ENCODE data around the gene SLC16A12.
A peak's percentile ranks its signal among the peaks of the same experiment; 100 is the strongest.
"Not testable (repeated sequence)": the region's sequence is repeated elsewhere in the genome, so short reads cannot be mapped to it uniquely, and the experiment has no call there.

The SLC16A12 gene

GRCh38 chr10:89550509-89550908, 15.1 kb upstream of the SLC16A12 start:
- intact Hi-C loops (cut with DNase I), result no loop called here

DNA sequence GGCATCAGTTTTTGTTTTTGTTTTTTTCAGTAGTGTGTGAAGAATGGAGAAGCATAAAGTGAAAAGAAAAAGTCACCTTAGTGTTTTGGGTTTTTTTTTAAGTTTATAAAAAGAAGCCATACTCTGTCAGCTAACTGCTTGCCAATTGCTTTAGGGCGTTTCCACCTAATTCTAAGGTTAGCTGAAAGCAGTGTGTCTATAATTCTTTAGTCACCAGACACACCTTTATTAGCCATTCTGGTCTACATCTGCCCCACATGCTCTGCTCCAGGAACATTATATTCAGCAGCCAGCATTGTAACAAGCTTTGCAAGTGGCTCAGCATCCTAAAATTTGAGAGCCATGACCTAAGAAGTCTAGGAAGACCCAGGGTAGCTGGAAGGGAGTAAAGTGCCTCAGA, 14.1 kb upstream of the SLC16A12 start:
- intact Hi-C loops (cut with DNase I), result no loop called here
- no peak for DNase-seq

More at GRCh38 chr10:89550509-89550908, 15.1 kb upstream of the SLC16A12 start:
- DNase-seq, result no peak

GRCh38 chr10:89548673-89549072, 13.3 kb upstream of the SLC16A12 start:
- intact Hi-C loops (cut with DNase I), result no loop called here
- no peak for DNase-seq

GRCh38 chr10:89547853-89548513, 12.6 kb upstream of the SLC16A12 start:
- intact Hi-C loops (cut with DNase I), result no loop called here
- DNase-seq, result no peak

- intact Hi-C loops (cut with DNase I); DNase-seq: not testable (repeated sequence)
Measured at GRCh38 chr10:89546651-89547050, 11.3 kb upstream of the SLC16A12 start.

DNA sequence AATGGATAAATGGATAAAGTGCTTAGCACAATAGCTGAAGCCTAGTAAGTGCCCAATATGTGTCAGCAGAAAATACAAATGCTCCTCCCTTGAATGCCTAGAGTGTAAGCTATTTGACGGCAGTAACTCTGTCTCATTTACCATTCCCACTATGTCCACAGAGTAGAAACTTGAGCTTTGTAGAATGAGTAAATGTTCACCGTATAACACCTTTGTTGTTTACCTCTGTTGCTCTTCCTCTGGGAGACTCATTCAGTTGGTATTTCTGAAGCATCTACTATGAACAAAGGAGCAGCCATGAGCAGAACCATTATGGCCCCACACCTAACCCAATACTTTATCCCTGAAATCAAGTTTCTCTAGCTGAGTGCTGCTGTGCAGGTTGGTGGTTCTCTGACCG, 8.4 kb upstream of the SLC16A12 start:
- intact Hi-C loops (cut with DNase I), result no loop called here
- DNase-seq, result no peak

DNA sequence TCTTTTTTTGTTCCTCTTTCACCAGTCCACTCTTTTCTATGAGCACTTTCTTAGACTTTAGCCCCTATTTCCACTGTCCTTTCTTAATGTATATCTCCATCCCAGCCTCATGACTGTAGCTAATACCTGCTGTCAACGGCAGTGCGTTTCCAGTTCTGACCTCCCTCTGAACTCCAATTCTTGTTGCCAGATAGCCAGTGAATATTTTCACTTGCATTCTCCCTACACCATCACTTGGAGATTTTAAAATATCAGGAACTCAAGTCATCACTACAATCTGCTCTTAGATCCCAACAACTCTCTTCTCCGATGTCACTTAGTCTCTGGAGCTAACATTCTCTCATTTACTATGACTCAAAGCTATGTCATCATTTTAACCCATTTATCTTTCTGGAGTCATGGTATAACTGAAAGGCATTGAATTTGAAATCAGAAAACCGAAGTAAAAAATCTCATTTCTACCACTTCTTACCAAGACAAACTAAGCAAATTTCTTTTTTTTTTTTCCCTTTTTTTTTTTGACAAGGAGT, 5.1 kb upstream of the SLC16A12 start:
- intact Hi-C loops (cut with DNase I), result no loop called here
- DNase-seq, result no peak

DNA sequence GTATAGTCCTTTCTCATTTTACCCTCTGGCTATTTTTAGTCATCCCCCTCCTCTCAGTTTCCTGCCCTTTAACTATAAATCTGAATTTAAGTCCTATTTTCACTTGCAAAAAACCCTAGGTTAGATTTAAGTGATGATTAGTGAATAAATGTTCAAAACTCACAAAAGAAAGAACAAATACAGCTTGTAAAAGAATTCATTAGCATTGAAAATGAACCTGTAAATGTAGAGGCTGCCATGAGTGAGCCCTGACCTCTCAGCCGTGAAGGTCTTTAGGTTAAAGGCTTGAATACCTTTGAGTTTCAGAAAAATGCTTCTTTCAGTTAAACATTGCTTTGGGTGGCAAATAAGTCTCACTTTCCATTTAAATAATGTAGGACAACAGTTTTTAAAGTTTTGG, 2.0 kb upstream of the SLC16A12 start:
- intact Hi-C loops (cut with DNase I), result no loop called here

GRCh38 chr10:89536013-89536354, 590 bp upstream of the SLC16A12 start:
- peak in 1 of 10 donors; percentile 59 for DNase-seq
- intact Hi-C loops (cut with DNase I), result no loop called here

More for the DNA sequence above, 2.0 kb upstream of the SLC16A12 start:
- DNase-seq, result no peak

- no peak for DNase-seq
- intact Hi-C loops (cut with DNase I), result no loop called here
Measured at GRCh38 chr10:89534826-89535166, 598 bp downstream of the SLC16A12 start.

GRCh38 chr10:89532476-89532875, 2.9 kb downstream of the SLC16A12 start:
- intact Hi-C loops (cut with DNase I), result no loop called here

DNA sequence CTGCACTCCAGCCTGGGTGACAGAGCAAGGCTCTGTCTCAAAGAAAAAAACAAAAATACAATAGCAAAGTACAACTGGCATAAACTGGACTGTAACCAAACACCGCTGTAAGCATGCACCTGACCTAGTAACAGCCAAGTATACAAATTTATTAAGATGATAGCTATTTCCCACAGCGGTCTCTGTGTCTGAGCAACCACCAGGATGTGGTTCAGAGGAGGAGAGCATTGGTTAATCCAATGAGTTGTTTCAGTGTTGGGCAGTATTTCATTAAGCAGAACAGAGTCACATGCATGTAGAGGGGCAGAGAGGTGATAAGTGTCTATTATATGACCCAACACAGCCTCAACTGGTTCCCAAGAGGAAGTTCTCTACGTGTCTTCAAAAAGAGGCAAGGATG, 4.0 kb downstream of the SLC16A12 start:
- no peak for DNase-seq
- intact Hi-C loops (cut with DNase I), result no loop called here

More at GRCh38 chr10:89532476-89532875, 2.9 kb downstream of the SLC16A12 start:
- no peak for DNase-seq

- intact Hi-C loops (cut with DNase I), result not testable (repeated sequence)
Measured at GRCh38 chr10:89529711-89530110, 5.7 kb downstream of the SLC16A12 start.

GRCh38 chr10:89526358-89526757, 9.0 kb downstream of the SLC16A12 start:
- intact Hi-C loops (cut with DNase I), result no loop called here
- DNase-seq, result no peak

More at GRCh38 chr10:89529711-89530110, 5.7 kb downstream of the SLC16A12 start:
- DNase-seq, result not testable (repeated sequence)

GRCh38 chr10:89525556-89525955, 9.8 kb downstream of the SLC16A12 start:
- DNase-seq, result no peak
- intact Hi-C loops (cut with DNase I), result no loop called here

DNA sequence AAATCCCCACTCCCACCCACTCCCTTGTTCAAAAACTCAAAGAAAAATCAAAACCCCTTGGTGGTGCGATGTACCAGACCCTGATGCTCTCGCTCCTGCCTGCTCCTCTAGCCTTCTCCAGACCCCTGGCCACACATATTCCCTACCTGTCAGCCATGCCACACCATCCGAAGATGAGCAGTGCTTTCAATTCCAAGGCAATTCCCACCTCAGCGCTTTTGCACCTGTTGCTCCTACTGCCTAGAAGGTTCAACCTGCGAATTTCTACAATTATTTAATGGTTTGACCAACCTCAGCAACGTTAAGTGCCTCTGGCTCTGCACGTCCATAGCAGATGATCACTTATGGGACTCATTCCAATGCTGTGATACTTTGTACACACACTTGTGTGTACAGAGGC, 11.1 kb downstream of the SLC16A12 start:
- DNase-seq, result no peak
- intact Hi-C loops (cut with DNase I), result no loop called here

- DNase-seq, result no peak
- intact Hi-C loops (cut with DNase I), result no loop called here
Measured at GRCh38 chr10:89523274-89523673, 12.1 kb downstream of the SLC16A12 start.

DNA sequence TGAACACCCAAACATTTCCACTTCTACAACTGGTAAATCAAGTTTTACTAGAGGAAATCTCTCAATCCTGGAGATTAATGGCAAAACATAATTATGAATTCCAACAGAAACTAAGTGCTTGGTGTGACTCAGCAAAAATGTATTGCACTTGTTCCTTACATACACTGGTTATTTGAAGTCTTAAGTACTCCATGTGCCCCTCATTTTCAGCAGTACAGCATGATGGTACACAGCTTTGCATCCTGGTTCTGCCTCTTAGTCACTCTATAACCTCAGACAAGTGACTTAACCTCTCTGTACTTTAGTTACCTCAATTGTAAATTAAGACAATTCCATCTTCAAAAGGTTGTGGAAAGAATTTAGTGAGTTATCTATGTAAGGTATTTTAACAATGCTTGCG, 12.9 kb downstream of the SLC16A12 start:
- intact Hi-C loops (cut with DNase I), result no loop called here
- DNase-seq, result no peak

DNA sequence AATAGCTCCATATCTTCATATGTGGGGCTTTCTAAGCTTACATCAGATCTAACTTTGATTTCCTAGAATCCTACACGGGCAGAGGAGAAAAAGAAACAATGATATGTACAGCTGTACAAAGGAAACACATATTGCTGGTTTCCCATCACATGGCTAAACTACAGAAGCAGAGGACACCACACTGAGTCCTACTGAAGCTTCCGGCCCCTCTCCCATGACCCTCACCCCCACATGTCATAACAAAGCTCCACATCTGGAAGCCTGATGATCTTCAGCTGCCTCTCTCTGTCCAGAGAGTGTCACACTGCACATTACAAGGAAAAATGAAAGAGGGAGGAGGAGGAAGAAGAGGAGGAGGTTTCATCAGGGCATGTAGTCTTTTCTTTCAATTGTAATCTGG, 14.0 kb downstream of the SLC16A12 start:
- intact Hi-C loops (cut with DNase I), result no loop called here
- no peak for DNase-seq

GRCh38 chr10:89520706-89521105, 14.7 kb downstream of the SLC16A12 start:
- intact Hi-C loops (cut with DNase I), result no loop called here
- DNase-seq, result no peak

DNA sequence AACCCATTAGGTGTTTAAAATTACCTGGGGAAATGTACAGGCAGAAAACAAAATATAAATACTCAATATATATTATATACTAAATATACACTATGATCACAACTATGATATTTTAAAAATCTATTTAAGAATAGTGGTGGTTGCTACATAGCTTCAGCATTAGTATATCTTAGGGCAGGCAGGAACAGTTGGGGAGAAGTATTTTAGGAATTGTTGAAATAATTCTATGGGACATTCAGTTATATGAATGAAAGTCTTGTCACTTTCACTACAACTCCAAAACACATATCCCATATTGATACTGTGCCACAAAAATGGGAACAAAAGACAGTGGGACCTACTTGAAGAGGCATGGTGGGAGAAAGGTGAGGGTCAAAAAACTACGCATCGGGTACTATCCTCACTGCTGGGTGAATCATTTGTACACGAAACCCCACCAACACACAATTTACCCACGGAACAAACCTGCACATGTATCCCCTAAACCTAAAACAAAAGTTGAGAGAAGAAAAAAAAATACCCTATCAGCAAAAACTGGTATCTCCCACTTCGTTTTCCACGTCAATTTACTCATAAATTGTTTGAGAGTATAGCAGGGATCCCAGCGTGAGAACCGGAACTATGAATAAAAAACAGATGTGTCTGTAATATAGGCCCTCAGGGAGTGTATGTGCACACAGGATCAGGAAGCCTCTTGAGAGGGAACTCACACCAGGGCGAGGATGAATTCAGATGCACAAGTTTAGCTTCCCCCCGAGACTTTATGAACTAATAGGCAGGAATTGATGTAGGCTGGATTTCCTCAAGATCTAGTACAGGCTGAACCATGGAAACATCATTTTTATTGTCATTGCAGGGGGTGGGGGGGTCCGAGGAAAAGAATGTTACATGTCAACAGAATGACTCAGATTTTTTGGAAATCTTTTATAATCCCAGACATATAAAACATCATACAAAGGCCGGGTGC, 16.2 kb downstream of the SLC16A12 start:
- no peak for DNase-seq
- intact Hi-C loops (cut with DNase I), result no loop called here

DNA sequence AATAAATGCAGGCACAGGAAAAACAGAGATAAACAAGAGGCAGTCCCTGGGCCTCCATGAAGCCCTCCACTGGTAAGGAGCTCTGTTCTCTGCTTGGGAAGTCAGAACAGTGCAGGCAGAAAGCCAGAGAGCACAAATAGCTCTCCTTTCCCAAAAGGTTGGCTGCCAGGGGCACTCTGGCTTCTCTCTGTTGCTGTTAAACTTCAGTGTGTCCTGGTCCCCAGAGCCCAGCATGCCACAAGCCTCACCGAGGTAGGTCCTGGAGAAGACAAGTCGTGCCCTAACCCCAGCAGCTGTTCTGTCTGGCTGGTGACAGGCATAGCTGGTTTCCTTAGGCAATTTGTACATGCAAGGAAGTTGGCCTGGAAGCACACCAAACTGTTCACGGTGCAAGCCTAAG, 17.3 kb downstream of the SLC16A12 start:
- intact Hi-C loops (cut with DNase I), result no loop called here
- peak in 1 of 10 donors; percentile 63 for DNase-seq

Measured in posterior cingulate gyrus (tissue), 11 donors.